ENCODE results near the gene BTG4.

GRCh38 chr11:111447112-111447471 lies 65.1 kb downstream of the BTG4 start:
- TF ChIP-seq TEAD4 (CRISPR knock-in tag; IDR thresholded peaks at IDR 0.05) = no peak
- TF ChIP-seq, protein P1, sequence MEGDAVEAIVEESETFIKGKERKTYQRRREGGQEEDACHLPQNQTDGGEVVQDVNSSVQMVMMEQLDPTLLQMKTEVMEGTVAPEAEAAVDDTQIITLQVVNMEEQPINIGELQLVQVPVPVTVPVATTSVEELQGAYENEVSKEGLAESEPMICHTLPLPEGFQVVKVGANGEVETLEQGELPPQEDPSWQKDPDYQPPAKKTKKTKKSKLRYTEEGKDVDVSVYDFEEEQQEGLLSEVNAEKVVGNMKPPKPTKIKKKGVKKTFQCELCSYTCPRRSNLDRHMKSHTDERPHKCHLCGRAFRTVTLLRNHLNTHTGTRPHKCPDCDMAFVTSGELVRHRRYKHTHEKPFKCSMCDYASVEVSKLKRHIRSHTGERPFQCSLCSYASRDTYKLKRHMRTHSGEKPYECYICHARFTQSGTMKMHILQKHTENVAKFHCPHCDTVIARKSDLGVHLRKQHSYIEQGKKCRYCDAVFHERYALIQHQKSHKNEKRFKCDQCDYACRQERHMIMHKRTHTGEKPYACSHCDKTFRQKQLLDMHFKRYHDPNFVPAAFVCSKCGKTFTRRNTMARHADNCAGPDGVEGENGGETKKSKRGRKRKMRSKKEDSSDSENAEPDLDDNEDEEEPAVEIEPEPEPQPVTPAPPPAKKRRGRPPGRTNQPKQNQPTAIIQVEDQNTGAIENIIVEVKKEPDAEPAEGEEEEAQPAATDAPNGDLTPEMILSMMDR (IDR thresholded peaks at IDR 0.05) = no peak
- TF ChIP-seq, protein P2, sequence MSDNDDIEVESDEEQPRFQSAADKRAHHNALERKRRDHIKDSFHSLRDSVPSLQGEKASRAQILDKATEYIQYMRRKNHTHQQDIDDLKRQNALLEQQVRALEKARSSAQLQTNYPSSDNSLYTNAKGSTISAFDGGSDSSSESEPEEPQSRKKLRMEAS (CRISPR knock-in tag; IDR thresholded peaks at IDR 0.05) = no peak
- TF ChIP-seq RELA (CRISPR knock-in tag; IDR thresholded peaks at IDR 0.05; ENCODE audit: borderline replicate concordance) = no peak
- TF ChIP-seq TCF7 (CRISPR knock-in tag; IDR thresholded peaks at IDR 0.05; ENCODE audit: low read depth) = no peak
- no peak for TF ChIP-seq ZBTB21 (CRISPR knock-in tag; IDR thresholded peaks at IDR 0.05; ENCODE audit: borderline replicate concordance)
- no peak for TF ChIP-seq TEAD1 (CRISPR knock-in tag; IDR thresholded peaks at IDR 0.05)
